NOMO-1 treated with DMSO at 0.1 percent for 48 hours (cell line): ENCODE measurements around the gene RPEL1.
A peak's percentile ranks its signal among the peaks of the same experiment; 100 is the strongest.
"Not testable (repeated sequence)": the region's sequence is repeated elsewhere in the genome, so short reads cannot be mapped to it uniquely, and the experiment has no call there.

Experiments
- DNase-seq: peaks from one replicate; lab custom pipeline; 2025; ENCODE audit not compliant: unreplicated experiment; lab: John Stamatoyannopoulos, UW

RPEL1 gene

DNA sequence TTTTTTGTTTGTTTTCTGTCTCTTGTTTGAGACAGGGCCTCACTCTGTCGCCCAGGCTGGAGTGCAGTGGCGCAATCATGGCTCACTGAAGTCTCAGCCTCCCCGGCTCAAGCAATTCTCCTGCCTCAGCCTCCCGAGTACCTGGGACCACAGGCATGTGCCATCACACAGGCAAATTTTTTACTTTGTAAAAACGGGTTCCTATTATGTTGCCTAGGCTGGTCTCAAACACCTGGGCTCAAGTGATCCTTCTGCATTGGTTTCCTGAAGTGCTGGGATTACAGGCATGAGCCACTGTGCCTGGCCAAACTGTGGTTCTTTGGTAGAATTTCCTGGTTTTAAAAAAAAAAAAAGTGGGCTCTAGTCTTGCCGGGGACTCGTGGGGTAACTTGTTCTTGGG lies at the start of gene RPEL1:
RPEL1 (plus strand) TSS at position 301 of the 400 bp plus-strand sequence. CDS start 110 bp downstream, outside the sequence.
- DNase-seq = not testable (repeated sequence)

DNA sequence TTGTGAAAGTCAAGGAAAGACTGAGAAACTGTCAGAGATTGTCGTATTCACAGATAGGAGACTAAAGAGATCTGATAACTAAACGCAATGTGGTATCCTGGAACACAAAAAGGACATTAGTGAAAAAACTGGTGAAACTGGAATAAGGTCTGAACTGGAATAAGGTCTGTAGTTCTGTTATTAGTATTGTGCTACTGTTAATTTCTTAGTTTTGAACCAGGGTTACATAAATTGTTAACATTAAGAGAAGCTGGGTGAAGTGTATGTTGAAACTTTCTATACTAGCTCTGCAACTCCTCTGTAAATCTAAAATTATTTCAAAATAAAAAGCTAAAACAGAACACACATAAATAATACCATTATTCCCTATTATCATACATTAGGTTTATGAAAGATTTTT lies 49.2 kb upstream of the RPEL1 start:
- no peak for DNase-seq

DNA sequence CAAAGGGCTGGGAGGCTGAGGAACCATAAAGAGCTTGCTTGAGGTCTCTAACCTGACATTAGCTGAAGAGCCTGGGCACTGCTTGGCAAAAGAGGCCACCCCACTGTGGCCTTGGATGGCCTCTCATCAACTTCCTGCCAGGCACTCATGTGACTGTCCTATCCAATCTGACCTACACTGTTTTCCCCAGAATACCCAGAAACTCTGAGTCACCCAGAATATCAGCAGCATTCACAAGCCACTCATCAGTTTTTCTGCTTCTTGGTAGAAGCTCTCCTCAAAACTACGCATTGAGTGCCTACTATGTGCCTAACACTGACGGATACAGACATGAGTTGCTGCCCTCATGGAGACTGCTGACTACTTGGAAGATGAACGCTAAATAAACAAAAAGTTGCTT lies 48.5 kb upstream of the RPEL1 start:
- peak; percentile 87 for DNase-seq

DNA sequence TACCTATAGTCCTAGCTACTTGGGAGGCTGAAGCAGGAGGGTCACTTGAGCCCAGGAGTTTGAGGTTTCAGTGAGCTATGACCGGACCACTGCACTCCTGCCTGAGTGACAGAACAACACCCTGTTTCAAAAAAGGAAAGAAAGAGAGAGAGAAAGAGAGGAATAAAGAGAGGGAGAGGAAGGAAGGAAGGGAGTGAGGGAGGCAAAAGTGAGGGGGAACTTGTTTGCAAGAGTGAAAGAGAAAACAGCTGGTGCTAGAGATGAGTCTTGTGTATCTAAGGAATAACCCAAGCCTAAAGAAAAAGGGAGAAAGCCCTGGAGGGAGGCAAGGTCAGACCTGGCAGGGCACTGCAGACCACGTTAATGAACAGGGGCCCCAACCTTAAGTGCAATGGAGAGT lies 47.8 kb upstream of the RPEL1 start:
- DNase-seq = no peak

DNA sequence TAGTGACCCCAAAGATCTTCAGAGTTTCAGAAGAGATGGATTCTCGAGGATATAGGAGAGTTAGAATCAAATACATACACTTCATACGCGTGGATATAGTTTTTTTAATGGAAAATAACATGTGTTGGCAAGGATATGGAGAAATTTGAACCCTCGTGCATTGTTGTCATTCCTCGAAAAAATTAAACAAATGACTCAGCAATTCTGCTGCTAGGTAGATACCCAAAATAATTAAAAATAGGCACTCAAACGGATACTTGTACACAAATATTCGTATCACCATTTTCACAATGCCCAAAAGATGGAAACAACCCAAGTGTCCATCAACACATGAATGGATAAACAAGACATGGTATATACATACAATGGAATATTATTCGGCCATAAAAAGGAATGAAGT lies 47.0 kb upstream of the RPEL1 start:
- no peak for DNase-seq

DNA sequence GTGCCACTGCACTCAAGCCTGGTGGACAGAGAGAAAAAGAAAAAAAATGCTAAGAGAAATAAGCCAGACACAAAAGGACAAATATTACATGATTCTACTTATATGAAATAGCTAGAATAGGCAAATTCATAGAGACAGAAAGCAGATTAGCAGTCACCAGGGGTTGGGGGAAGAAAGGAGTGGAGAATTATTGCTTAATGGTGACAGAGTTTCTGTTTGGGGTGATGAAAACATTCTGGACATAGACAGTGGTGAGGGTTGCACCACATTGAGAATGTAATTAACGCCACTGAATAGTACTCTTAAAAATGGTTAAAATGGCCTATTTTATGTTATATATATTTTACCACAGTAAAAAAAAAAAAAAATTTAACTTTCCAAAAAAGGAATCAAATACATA lies 46.2 kb upstream of the RPEL1 start:
- peak; percentile 92 for DNase-seq

DNA sequence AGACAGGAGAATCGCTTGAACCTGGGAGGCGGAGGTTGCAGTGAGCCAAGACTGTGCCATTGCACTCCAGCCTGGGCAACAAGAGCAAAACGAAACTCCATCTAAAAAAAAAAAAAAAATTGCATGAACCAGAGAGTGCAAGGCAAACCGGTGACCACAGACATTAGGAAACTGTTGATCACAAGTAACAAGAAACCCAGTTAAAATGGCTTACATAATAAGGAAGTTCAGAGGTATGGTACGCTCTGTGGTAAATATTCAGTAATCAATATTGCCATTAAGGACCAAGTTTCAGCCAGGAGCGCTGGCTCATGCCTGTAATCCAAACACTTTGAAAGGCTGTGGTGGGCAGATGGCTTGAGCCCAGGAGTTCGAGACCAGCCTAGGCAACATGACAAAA lies 43.4 kb upstream of the RPEL1 start:
- DNase-seq = peak; percentile 92

DNA sequence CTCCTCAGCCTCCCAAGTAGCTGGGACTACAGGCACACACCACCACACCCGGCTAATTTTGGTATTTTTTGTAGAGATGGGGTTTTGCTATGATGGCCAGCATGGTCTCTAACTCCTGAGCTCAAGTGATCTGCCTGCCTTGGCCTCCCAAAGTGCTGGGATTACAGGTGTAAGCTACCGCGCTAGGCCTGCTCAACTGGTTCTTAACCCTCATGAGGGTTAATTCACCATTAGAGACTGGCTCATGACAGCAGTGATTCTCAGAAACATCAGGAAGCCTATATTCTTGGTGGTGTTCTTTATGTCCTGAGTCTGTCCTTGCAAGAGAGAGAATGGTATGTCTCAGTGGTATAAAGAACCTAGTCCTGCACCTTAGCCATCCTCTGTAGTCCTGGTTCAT lies 42.2 kb upstream of the RPEL1 start:
- DNase-seq = no peak

DNA sequence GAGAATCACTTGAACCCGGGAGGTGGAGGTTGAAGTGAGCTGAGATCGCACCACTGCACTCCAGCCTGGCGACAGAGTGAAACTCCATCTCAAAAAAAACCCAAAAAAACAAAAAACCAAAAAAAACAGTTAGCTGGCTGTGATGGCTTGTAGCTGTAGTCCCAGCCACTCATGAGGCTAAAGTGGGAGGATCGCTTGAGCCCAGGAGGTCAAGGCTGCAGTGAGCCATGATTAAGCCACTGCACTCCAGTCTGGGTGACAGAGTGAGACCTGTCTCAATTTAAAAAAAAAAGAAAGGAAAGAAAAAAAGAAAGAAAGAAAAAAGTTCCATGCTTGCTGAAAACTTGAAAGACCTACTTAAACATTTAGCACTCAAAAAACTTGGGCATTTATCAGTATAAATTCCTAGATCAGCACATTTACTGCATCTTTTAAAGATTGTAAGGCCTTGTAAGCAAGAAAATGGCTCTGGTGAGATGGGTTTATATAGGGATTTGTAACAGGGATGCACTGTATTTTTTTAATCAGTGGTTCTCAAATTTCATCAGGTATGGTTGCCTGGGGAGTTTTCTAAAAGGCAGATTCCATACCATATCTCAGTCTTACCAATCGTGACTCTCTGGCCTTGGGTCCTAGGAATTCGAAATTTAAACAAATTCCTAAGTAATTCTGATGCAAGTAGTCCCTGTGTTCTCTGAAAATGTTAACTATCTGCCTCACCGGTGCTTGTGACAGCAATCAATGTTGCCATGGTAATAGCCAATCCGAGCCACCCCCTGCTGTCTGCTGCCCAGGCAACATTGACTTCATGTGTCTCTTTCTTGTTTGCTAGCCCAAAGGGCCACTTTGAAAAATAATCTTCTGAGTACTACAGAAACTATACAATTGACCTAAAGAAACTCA lies 41.1 kb upstream of the RPEL1 start:
- no peak for DNase-seq

DNA sequence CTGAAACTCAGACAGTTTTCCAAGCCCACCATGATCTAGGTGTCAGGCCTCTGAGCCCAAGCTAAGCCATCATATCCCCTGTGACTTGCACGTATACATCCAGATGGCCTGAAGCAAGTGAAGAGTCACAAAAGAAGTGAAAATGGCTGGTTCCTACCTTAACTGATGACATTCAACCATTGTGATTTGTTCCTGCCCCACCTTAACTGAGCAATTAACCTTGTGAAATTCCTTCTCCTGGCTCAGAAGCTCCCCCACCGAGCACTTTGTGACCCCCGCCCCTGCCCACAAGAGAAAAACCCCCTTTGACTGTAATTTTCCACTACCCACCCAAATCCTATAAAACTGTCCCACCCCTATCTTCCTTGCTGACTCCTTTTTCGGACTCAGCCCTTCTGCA lies 40.3 kb upstream of the RPEL1 start:
- not testable (repeated sequence) for DNase-seq

DNA sequence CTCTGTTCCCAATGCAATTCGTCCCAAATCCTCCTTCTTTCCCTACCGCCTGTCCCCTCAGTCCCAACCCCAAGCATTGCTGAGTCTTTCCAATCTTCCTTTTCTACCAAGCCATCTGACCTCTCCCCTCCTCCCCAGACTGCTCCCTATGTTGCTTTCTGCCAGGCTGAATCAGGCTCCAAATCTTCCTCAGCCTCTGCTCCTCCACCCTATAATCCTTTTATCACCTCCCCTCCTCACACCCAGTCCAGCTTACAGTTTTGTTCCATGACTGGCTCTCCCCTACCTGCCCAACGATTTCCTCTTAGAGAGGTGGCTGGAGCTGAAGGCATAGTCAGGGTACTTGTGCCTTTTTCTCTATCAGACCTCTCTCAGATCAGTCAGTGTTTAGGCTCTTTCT lies 39.0 kb upstream of the RPEL1 start:
- not testable (repeated sequence) for DNase-seq

DNA sequence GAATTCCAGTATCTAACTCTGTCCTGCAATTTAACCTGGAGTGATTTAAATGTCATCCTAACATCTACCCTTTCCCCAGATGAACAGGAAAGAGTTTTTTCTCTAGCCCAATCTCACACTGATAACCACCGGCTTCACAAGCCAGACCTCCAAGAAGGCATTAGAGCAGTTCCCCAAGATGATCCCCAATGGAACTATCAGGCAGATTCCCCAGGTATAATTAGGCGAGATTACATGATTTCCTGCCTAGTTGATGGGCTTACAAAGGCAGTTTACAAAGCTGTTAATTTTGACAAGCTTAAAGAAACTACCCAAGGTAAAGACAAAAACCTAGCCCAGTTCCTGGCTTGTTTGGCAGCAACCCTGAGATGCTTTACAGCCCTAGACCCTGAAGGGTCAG lies 38.5 kb upstream of the RPEL1 start:
- no peak for DNase-seq

DNA sequence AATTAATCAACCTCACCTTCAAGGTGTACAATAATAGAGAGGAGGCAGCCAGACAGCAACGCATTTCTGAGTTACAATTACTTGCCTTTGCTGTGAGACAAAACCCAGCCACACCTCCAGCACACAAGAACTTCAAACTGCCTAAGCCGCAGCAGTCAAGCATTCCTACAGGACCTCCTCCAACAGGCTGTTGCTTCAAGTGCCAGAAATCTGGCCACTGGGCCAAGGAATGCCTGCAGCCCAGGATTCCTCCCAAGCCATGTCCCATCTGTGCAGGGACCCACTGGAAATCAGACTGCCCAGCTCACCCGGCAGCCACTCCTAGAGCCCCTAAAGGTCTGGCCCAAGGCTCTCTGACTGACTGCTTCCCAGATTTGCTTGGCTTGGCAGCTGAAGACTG lies 38.0 kb upstream of the RPEL1 start:
- not testable (repeated sequence) for DNase-seq

DNA sequence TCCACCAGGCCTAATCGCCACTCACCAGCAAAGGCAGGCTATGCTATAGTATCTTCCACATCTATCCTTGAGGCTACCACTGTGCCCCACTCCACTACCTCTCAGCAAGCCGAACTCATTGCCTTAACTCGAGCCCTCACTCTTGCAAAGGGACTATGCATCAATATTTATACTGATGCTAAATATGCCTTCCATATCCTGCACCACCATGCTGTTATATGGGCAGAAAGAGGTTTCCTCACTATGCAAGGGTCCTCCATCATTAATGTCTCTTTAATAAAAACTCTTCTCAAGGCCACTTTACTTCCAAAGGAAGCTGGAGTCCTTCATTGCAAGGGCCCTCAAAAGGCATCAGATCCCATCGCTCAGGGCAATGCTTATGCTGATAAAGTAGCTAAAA lies 35.4 kb upstream of the RPEL1 start:
- DNase-seq = not testable (repeated sequence)

DNA sequence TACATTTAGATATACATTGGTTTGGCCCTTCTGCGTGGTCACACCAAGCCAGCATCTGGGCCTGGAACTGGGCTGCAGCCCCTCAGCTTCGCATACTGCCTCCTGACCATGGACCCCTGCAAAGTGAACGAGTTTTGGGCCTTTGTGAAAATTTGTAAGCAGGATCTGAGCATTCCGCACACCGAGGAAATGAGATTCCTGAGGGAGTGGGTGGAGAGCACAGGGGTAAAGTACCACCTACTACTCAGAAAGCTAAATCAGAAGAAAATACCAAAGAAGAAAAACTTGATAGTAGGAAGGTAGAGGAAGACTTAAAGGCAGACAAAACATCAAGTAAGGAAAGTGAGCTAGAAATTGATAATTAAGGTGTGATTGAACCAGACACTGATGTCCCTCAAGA lies 30.1 kb upstream of the RPEL1 start:
- DNase-seq = no peak

DNA sequence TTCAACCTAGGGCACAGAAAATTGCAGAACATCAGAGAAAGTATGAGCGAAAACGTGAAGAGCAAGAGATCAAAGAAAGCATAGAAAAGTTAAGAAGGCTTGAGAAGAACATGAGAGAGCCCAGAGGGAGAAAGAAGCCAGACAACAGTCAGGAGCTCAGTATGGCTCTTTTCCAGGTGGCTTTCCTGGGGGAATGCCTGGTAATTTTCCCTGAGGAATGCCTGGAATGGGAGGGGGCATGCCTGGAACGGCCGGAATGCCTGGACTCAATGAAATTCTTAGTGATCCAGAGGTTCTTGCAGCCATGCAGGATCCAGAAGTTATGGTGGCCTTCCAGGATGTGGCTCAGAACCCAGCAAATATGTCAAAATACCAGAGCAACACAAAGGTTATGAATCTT lies 29.3 kb upstream of the RPEL1 start:
- not testable (repeated sequence) for DNase-seq

DNA sequence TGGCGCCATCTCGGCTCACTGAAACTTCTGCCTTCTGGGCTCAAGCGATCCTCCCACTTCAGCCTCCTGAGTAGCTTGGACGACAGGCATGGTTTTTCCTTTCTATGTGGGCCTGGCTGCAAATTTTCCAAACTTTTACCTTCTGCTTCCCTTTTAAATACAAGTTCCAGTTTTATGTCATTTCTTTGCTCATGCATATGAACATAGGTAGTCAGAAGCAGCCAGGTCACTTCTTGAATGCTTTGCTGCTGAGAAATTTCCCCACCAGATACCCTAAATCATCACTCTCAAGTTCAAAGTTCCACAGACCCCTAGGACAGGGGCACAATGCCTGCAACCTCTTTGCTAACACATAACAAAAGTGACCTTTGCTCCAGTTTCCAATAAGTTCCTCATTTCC lies 21.6 kb upstream of the RPEL1 start:
- peak; percentile 39 for DNase-seq

DNA sequence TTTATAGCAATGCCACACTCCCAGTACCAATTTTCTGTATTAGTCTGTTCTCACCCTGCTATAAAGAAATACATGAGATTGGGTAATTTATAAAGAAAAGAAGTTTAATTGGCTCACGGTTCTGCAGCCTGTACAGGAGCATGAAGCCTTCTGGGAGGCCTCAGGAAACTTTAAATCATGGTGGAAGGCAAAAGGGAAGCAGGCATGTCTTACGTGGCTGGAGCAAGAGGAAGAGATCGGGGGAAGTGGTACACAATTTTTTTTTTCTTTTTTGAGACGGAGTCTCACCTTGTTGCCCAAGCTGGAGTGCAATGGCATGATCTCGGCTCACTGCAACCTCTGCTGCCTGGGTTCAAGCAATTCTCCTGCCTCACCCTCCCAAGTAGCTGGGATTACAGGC lies 21.0 kb upstream of the RPEL1 start:
- DNase-seq = peak; percentile 58

DNA sequence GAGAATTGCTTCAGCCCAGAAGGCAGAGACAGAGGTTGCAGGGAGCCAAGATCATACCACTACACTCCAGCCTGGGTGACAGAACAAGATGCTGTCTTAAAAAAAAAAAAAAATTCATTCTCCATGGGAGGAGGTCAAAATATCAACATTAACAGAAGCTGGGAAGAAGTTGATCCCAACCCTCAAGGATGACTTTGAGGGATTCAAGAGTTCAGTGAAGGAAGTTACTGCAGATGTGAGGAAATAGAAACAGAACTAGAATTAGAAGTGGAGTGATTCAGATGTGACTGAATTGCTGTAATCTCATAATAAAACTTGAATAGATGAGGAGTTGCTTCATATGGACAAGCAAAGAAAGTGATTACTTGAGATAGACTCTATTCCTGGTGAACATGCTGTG lies 19.7 kb upstream of the RPEL1 start:
- DNase-seq = peak; percentile 43

DNA sequence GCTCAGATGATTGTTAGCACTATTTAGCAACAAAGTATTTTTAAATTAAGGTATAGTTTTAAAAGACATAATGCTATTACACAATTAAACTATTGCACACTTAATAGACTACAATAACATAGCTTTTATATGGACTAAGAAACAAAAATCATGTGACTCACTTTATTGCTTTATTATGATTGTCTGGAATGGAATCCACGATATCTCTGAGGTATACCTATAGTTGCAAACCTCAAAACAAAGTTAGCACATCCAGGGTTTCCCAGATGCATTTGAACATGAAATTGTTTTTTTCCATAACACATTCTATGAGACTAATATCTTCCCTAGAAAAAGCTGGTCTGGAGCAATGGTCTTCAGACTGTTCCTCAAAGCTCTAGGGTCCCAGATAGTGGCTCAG lies 18.3 kb upstream of the RPEL1 start:
- DNase-seq = no peak

DNA sequence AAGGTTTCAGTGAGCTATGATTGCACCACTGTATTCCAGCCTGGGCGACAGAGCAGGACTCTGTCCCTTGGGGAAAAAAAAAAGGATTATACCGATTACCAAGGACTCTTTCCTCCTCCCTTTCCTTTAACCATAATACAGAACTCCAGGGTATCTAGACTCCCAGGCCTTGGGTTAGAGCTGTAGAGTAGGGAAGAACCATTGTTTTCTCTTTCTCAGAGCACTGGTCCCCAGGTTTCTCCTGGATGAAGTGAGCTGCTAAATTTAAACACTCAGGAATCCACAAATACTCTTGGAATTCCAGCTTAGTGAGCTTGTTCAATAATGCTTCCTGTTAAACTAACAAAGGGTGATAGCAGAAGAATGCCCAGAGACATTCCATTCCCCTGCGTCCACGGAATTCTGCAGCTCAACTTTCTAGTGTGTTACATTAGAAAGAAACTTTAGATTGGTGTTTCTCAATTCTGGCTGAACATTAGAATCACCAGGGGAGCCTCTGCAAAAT lies 14.6 kb upstream of the RPEL1 start:
- no peak for DNase-seq

DNA sequence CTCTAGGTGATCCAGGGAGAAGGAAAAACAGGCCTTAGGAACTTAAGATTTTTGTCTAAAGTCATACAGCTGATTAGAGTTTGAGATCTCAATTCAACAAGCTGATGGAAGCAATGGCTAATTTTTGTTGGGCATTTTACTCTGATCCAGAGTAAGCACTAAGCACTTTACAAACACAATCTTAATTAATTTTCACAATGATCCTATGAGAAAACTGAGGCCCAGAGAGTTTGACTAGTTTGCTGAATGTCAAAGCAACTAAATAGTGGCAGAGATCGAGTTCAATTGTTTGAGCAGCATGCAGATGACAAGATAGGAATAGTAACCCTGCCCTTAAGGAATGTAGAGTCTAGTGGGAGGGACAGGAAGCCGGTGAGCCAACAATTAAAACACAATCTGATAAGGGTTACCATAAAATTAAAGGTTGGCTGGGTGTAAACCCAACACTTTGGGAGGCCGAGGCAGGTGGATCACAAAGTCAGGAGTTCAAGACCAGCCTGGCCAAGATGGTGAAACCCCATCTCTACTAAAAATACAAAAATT lies 13.5 kb upstream of the RPEL1 start:
- DNase-seq = no peak
